ENCODE data around the gene STPG1. TPM values are rescaled to one million over a fixed set of nuclear protein-coding genes. Genes with fewer than 3 reads are reported as not detected.
A peak's percentile ranks its signal among the peaks of the same experiment; 100 is the strongest.

STPG1 gene
- total and polyA plus RNA-seq, 9 of the 15 experiments (the other 6 are each of a cell fraction or from before 2014, with no cell fraction given): 5.0 to 11.9 (median 8.3) TPM

DNA sequence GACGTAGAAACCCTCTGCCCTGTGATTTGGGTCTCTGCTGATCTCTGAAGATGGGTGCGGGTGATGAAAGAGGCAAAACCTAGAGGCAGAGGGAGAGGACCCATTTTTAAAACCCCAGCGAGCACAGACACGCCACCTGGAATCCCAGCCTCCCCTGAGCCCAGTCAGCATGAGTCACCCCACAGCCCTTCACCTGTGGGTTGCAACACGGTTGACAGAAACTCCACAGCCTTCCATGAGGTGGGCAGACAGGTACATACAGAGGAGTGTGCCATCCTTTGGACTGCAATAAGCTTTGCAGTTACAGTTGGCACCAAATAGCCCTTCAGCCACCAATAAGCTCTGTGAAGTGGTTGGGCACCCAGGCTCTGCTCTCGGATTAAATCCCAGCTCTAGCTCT lies 96.5 kb downstream of the STPG1 start:
- H3K36me3 ChIP-seq (ENCODE audit: control insufficient read depth, insufficient read depth, low read length): no peaks in the 10 kb centered on the region
- TF ChIP-seq CHD4 (IDR thresholded peaks at IDR 0.05; ENCODE audit: insufficient read depth, insufficient replicate concordance, low read depth, low read length, poor library complexity, severe bottlenecking) (peak; percentile 50), FOS (IDR thresholded peaks at IDR 0.05; ENCODE audit: extremely low read depth, insufficient read length) (no peak), THRAP3 (IDR thresholded peaks at IDR 0.05; ENCODE audit: borderline replicate concordance) (no peak), KAT7 (CRISPR knock-in tag; IDR thresholded peaks at IDR 0.05; ENCODE audit: borderline replicate concordance) (no peak), NUFIP1 (IDR thresholded peaks at IDR 0.05; ENCODE audit: partially characterized antibody) (no peak)
- TF ChIP-seq, protein P1, sequence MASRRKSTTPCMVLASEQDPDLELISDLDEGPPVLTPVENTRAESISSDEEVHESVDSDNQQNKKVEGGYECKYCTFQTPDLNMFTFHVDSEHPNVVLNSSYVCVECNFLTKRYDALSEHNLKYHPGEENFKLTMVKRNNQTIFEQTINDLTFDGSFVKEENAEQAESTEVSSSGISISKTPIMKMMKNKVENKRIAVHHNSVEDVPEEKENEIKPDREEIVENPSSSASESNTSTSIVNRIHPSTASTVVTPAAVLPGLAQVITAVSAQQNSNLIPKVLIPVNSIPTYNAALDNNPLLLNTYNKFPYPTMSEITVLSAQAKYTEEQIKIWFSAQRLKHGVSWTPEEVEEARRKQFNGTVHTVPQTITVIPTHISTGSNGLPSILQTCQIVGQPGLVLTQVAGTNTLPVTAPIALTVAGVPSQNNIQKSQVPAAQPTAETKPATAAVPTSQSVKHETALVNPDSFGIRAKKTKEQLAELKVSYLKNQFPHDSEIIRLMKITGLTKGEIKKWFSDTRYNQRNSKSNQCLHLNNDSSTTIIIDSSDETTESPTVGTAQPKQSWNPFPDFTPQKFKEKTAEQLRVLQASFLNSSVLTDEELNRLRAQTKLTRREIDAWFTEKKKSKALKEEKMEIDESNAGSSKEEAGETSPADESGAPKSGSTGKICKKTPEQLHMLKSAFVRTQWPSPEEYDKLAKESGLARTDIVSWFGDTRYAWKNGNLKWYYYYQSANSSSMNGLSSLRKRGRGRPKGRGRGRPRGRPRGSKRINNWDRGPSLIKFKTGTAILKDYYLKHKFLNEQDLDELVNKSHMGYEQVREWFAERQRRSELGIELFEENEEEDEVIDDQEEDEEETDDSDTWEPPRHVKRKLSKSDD (conservative IDR thresholded peaks at IDR 0.05; ENCODE audit: low read length): no peak
- TF ChIP-seq, protein P2, sequence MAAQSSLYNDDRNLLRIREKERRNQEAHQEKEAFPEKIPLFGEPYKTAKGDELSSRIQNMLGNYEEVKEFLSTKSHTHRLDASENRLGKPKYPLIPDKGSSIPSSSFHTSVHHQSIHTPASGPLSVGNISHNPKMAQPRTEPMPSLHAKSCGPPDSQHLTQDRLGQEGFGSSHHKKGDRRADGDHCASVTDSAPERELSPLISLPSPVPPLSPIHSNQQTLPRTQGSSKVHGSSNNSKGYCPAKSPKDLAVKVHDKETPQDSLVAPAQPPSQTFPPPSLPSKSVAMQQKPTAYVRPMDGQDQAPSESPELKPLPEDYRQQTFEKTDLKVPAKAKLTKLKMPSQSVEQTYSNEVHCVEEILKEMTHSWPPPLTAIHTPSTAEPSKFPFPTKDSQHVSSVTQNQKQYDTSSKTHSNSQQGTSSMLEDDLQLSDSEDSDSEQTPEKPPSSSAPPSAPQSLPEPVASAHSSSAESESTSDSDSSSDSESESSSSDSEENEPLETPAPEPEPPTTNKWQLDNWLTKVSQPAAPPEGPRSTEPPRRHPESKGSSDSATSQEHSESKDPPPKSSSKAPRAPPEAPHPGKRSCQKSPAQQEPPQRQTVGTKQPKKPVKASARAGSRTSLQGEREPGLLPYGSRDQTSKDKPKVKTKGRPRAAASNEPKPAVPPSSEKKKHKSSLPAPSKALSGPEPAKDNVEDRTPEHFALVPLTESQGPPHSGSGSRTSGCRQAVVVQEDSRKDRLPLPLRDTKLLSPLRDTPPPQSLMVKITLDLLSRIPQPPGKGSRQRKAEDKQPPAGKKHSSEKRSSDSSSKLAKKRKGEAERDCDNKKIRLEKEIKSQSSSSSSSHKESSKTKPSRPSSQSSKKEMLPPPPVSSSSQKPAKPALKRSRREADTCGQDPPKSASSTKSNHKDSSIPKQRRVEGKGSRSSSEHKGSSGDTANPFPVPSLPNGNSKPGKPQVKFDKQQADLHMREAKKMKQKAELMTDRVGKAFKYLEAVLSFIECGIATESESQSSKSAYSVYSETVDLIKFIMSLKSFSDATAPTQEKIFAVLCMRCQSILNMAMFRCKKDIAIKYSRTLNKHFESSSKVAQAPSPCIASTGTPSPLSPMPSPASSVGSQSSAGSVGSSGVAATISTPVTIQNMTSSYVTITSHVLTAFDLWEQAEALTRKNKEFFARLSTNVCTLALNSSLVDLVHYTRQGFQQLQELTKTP (IDR thresholded peaks at IDR 0.05; ENCODE audit: low read depth in 1 of 2, partially characterized antibody in 2 of 2): no peak
- no peak overlapping the region for H3K4me3 ChIP-seq
- peaks cover 10% of the 10 kb centered on the region; the same call in 1 of the 2 replicates for H4K20me1 ChIP-seq (replicated peaks; ENCODE audit: control insufficient read depth, insufficient read depth, low read length)
- peaks cover 0 to 8% of the 10 kb centered on the region in 2 experiments; a peak in 3 of 5 replicates for H3K4me1 ChIP-seq (replicated peaks in 1 of 2; ENCODE audit: control insufficient read depth in 2 of 2, insufficient read depth in 2 of 2, low read length in 2 of 2)
- H3K27ac ChIP-seq (ENCODE audit: extremely low read depth, low read depth, low read length): no peak overlapping the region
- H3K9ac ChIP-seq (ENCODE audit: insufficient read depth in 1 of 2, low read depth in 2 of 2, low read length in 2 of 2): no peak overlapping the region
- H2AFZ ChIP-seq (ENCODE audit: low read depth, low read length): no peak overlapping the region
- ATAC-seq (no peak), FAIRE-seq (no peak), DNase-seq (ENCODE audit: extremely low read depth in 1 of 4, low spot score in 3 of 4) (no peak)
- ChIA-PET CTCF (ENCODE audit: low intra/inter-chr PET ratio) (no interaction called here), POLR2A (interaction anchor here (1.1 to 1.2 kb wide), 2 partner anchors 13 to 26 kb away, joined by 3 read pairs; no protein-coding TSS in a partner anchor)
- no peaks in the 10 kb centered on the region for H3K9me1 ChIP-seq (ENCODE audit: control insufficient read depth, insufficient read depth, low read length)
- no peak overlapping the region for H3K4me2 ChIP-seq (ENCODE audit: insufficient read depth, low read length)
- in situ Hi-C loops (cut with MboI): no loop called here
- H3K27me3 ChIP-seq (ENCODE audit: control insufficient read depth in 2 of 2, insufficient read depth in 2 of 2, low read length in 2 of 2): peaks cover 52% of the 10 kb centered on the region in 2 experiments
- no TSS peak for BruUV-seq (replicated peaks)
- WGBS (ENCODE audit: insufficient coverage, low coverage, missing lambda C conversion rate): 0% methylated on average over 6 of the region's 6 CpGs
- H3K79me2 ChIP-seq (ENCODE audit: control insufficient read depth, insufficient read depth, low read length): no peaks in the 10 kb centered on the region
- H3K9me3 ChIP-seq (replicated peaks; ENCODE audit: control insufficient read depth, insufficient read depth, low read depth, low read length): no peaks in the 10 kb centered on the region
- intact Hi-C loops (cut with micrococcal nuclease): no loop called here
